Tongue (tissue), 2 donors: Measurements from ENCODE around the gene CDC123. TPM values are rescaled to one million over a fixed set of nuclear protein-coding genes. Genes with fewer than 3 reads are reported as not detected.
"Not testable (repeated sequence)": the region's sequence is repeated elsewhere in the genome, so short reads cannot be mapped to it uniquely, and the experiment has no call there.

Experiments used
- DNase-seq: peaks from one replicate; pipeline ENCODE4 v3.0.0-alpha.2; 2015
- total RNA-seq: library from RNA; depleted of rRNA; stranded (reverse); fragments of >200 nt; gene quantifications from one replicate; pipeline ENCODE4 v1.2.3, GENCODE V29; 2014

CDC123 gene
- total RNA-seq, 1 donor from 2014 or later = 57.7 TPM

DNA sequence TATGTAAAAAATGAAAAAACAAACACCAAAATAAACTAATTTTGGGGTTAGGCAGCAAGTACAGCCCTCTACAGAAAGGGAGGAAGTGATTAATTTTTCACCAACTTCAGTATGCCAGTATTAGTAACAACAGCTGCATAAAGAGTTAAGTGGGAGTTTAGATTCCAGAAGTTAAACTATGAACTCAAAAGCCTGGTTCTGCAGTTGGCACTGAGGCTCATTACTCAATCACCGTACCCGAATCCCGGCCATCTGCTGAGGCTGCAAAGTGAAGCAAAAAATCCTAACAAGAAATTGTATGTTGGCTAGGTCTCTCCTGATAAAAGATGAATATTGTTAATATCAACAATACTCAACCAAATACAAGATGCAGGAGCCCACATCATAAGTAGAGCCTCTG lies 4.3 kb upstream of the CDC123 start:
- peak; percentile 51 for DNase-seq

DNA sequence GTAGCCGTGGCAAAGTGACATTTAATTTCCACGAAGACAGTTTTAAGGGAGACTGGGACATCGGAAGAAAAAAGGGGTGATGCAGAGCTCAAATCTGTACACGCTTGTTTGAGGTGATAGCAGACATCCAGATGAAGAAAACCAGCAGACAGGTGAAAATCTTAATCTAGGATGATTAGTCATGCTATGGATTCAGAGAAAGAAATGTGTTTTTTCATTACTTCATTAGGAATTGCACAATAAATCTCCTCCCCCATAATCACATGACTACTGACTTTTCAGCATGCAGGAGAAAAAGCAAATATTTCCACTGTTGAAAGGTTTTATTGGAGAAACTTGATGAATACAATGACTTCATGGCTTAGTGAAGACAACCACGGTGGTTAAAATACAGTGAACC lies 2.8 kb upstream of the CDC123 start:
- DNase-seq = no peak

DNA sequence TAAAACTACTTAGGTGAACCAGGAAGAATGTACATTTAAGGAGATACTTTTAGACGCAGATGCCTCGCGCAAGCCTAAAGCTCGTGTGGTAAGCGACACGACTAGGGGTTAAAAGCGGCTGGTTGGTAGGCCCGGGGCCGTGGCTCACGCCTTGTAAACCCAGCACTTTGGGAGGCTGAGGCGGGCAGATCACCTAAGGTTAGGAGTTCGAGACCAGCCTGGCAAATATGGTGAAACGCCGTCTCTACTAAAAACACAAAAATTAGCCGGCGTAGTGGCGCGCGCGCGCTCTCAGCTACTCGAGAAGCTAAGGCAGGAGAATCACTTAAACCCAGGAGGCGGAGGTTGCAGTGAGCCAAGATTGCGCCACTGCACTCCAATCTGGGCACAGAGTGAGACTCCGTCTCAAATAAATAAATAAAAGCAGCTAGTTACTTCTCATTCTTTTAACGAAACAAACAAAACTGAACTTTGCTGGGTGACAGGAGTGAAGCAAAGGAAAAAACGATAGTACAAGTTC lies 1.2 kb upstream of the CDC123 start:
- DNase-seq = peak; percentile 26

DNA sequence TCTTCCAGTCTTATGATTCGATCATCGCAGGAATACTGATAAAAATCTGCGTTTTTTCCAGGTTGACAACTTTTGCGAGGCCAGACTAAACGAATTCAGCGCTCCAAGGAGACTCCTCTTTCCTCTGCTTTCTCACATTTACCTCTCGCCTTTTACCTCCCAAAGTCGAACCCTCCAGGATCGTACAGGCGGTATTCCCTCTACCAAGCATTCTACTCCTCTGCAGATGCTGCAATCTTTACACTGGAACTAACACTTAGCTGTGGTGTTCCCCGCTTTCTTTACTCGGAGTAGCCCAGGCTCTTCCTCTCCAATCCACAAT lies 746 bp upstream of the CDC123 start:
- DNase-seq = no peak

DNA sequence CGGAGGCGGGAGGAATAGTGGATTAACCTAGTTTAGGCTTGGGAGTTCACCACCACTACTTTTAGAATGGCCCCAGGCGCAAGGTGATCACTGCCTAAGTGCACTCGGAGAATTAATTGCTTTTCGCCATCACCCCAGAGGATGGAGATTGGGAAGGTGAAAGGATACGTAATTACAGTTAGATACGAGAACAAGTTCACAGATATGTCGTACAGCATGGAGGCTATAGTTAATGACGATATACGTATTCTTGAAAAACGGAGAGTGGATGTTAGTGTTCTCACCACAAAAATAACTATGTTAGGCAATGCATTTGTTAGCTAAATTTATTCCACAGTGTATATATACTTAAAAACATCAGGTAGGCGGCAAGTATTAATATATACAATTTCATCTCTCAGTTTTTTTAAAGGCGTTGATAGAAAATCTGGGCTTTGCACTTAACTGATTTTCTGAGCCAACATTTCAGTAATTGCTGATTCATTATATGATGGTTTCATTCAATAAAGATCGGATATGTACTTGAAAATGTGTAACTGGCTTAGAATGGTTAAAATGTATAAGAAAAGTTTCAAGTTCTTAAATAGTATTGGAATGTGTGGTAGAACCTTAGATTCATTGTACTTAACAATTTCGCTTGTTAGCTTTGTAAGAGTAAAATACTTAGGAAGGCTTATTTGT lies 683 bp downstream of the CDC123 start:
- no peak for DNase-seq

DNA sequence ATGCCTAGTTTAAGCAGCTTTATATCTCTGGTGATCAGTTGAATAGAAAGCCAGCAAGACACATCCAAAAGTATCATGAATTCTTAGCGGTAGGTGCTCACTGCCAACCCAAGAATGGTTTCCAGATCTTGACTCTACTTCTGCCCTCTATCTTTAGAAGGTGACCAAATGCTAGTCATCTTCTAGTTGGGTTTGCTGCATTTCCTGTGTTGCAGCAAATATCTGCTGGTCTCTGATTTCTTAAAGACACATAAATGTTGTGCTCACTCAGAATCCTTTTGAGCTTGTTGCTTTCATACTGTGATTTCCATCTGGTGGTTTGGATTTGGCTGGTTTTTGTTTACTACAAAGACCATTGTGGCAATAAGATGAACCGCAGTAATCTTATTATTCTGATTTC lies 2.2 kb downstream of the CDC123 start:
- no peak for DNase-seq

DNA sequence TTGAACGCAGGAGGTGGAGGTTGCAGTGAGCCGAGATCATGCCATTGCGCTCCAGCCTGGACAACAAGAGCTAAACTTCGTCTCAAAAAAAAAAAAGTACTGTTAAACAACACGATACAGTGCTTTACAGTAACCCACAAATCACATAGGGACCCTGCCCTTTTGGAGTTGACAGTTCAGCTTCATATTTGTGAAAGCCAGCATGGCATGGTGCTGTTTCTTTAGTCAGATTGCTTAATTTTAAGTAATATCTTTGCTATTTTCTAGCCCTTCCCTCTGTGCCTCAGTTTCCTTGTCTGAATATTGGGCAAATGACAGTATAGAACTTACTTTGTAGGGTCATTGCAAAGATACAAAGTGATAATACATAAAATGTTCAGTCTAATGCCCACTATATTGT lies 4.9 kb downstream of the CDC123 start:
- no peak for DNase-seq

DNA sequence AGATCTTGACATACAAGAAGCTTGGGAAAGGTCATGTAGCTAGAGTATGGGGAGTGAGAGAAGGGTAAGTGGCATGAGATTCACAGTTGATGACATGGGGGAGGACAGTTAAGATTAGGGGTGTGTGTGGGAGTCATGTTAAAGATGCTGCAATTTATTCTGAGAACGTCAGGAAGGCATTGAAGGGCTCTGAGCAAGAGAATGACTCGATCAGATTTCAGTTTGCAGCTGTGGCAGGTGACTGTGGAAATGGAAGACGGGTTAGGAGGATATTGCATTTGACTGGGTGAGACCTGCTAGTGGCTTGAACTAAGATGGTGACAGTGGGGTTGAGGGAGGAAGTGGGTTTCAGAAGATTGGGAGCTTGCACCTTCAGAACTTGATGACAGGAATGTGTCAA lies 5.6 kb downstream of the CDC123 start:
- no peak for DNase-seq

DNA sequence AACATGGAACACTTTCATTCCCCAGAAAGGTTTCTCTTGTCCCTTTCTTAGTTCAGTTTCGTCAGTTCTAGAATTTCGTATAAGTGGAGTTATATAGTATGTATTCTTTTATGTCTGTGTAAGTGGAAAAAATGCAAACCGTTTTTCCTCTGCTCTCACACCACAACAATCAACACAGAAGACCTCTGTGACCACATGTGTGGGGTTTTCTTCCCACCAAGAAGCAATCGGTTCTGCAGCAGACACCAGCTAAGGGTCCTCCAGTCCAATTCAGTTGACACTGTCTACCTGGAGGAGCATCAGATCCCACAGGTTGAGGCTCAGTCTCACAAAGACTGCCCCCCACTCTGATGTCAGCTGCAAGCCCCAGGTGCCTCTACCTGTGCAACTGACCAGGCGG lies 6.2 kb downstream of the CDC123 start:
- DNase-seq = no peak

DNA sequence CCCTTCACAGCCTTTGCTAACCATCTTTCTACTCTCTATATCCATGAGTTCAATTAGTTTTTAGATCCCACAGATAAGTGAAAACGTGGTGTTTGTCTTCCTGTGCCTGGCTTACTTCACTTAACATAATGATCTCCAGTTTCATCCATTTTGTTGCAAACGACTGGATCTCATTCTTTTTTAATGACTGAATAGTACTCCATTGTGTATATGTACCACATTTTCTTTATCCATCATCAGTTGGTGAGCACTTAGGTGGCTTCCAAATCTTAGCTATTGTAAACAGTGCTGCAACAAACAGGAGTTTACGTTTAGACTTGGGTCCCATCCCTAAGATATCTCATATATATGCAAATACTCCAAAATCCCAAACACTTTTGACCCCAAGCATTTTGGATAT lies 9.1 kb downstream of the CDC123 start:
- DNase-seq = no peak

DNA sequence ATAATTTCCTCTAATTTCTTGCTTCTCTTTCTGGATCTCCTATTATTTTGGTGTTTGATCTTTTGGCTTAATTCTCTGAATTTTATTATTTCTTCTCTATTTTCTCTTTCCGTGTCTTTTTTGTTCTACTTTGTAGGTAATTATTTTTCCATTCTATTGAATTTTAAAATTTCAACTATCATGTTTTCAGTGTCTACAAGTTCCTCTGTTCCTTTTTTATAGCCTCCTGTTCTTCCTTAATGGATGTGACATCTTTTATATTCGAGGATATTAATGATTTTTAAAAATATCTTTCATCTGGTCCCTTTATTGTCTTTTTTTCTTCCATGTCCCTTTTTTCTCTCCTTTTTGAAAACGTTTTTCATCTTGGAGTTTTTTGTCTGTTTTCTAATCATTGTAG lies 11.1 kb downstream of the CDC123 start:
- no peak for DNase-seq

DNA sequence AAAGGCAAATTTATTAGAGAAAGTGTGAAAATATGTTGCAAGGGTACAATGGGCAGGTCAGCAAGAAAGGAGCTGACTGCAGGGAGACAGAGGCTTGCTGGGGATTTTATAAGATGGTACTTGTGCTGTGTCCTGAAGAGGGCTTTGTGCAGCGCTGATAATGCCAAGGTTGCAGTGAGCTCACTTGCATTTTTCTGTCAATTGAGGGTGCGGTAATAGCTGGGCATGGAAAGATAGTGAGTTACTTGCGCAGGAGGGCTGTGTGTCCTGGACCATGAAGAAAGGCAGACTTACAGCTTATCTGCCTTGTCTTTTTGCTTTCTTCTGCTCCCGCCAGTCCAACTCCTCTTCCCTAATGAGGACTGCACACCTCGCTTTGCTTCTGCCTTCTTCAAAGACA lies 12.5 kb downstream of the CDC123 start:
- no peak for DNase-seq

DNA sequence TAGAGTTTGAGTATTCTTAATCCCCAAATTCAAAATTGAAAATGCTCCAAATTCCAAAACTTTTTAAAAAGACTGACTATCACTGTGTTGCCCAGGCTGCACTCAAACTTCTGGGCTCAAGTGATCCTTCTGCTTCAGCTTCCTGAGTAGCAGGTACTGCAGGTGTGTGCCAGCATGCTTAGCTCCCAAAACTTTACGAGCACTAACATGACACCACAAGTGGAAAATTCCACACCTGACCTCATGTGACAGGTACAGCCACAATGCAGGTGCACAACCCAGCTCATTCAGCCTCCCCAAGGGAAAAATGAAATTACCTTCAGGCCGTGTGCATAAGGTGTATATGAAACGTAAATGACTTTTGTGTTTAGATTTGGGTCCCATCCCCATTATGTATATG lies 16.5 kb downstream of the CDC123 start:
- DNase-seq = no peak

DNA sequence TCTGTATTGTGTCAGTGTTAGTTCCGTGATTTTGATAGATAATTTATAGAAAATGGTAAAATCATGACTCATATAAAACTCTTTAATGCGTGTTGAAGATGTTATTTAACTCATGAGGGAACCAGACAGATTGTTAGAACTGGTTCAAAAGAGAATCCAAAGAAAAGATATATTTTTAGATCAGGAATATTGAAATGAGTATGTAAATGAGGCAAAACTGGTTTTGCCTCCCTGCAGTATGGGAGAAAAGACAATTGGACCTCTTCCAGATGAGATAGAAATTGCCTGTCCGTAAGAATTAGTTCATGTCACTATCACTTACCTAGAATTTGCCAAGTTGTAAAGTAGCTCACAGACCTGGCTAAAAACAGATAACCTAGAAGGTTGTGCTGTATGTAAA lies 17.6 kb downstream of the CDC123 start:
- DNase-seq = no peak

DNA sequence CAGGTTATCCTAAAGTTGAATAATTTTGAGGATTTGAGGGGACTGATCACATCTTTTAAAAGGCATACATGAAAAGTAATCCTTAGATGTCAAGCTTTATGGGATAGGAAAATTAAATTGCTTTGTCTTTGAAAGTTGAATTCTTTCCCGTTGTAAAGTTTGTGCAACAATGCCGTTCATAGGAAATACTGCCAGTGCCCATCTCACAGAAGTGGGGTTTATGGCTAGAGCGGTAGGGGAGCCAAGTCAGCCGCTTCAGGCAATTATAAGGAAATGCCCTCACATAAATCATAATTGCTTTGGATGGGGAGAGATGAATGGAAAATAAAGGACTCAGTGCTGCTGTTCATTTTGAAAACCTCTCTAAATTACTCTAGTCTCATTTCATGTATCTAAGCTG lies 18.1 kb downstream of the CDC123 start:
- no peak for DNase-seq

DNA sequence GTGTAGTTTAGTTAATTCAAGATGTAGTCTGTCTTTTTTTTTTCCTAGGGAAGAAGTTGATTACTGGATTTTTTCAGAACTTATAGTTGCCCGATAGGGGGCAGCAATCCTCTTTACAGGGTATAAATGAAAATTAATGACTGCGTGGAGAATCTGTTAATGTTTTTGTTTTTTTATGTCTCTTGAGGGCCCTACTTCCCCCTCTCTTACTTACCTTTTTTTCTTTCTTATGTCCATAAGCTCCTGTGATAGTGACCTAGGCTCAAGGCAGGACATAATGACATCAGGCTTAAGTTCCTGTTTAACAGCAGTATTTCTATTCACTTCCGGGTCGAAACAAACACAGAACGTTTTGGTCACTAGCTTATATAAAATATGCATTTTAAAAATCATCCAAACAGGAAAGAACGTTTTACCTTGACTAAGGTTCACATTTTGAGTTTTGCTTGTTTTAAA lies 18.8 kb downstream of the CDC123 start:
- peak; percentile 78 for DNase-seq

DNA sequence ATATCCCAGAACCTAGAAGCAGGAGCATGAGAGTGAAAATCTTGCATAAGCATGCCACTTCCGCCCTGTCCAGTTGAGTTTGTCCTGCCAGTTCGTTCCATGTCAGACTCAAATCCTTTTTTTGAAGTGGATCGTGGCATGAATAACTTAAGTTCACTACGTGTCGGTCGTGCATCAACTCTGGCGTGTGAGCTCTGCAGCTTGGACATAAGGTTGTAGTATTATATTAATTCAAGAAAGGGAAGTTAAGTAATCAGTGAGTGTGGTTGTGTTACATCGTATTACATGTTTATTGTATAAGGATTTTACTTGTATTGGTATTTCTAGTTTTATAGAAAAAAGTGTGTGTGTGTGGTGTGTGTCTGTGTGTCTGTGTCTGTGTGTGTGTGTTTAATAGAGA lies 23.0 kb downstream of the CDC123 start:
- no peak for DNase-seq

DNA sequence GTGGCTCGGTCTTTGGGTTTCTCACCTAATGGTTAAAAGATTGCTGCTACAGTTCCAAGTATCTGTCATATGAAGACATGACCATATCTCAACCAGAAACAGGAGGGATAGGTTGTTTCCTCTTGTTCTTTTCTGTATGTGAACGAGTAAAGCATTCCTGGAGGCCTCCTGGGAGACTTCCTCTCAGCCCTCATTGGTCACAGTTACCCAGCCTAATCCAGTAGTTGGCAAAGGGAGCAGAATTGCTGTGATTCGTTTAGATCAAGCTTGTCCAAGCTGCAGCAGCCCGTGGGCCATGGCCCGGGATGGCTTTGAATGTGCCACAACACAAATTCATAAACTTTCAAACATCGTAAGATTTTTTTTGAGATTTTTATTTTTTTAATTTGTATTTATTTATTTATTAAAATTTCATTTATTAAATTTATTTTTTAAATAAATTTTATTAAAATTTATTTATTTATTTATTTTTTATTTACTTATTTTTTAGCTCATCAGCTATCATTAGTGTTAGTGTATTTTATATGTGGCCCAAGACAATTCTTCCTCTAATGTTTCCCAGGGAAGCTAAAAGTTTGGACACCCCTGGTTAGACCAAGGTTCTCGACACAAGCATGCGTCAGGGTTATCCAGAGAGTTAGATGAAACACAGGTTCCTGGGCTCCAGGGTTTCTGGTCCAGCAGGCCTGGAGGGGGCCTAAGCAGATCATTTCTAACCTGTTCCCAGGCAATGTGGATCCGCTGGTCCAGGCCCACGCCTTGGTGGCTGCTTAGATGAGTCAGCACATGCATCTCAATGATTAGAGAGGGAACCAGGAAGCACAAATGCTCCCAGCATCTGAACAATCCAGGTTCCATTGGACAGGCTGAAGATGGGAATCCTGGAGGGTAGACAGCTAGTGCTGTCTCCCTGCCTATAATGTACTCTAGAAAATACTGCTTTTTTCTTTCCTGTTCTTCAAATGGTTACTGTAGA lies 25.6 kb downstream of the CDC123 start:
- peak; percentile 43 for DNase-seq

DNA sequence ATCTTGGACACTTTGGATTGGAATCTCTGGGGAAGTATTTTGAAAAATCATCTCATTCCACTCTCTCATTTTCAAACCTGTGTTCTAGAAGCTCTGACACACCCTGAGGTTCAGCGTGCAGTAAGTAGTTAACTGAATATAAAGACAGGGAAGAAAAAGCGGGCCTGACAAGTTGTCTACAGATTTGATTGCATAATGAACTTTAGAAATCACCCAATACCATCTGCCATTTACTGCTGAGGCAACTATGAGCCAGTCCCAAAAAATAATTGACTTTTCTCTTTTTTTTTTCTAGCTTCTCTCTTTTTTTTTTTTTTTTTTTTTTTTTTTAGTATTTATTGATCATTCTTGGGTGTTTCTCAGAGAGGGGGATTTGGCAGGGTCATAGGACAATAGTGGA lies 29.5 kb downstream of the CDC123 start:
- no peak for DNase-seq

DNA sequence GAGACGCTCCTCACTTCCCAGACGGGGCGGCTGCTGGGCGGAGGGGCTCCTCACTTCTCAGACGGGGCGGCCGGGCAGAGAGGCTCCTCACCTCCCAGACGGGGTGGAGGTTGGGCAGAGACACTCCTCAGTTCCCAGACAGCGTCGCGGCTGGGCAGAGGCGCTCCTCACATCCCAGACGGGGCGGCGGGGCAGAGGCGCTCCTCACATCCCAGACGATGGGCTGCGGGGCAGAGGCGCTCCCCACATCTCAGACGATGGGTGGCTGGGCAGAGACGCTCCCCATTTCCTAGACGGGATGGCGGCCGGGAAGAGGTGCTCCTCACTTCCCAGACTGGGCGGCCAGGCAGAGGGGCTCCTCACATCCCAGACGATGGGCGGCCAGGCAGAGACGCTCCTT lies 30.4 kb downstream of the CDC123 start:
- not testable (repeated sequence) for DNase-seq

DNA sequence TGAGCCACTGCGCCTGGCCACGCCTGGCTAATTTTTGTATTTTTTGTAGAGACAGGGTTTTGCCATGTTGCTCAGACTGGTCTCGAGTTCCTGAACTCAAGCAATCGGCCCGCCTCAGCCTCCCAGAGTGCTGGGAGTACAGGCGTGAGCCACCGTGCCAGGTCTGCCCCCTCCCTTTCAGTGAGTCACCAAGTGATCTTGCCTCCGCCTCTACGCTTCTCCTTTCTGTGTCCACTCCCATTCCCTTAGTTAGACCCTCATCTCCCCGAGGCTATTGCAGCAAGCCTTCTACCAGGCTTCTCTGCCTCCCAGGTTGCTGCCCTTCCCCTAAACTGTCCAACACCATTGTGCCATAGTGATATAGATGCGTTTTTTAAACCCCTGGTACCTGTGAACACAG lies 32.9 kb downstream of the CDC123 start:
- DNase-seq = no peak

DNA sequence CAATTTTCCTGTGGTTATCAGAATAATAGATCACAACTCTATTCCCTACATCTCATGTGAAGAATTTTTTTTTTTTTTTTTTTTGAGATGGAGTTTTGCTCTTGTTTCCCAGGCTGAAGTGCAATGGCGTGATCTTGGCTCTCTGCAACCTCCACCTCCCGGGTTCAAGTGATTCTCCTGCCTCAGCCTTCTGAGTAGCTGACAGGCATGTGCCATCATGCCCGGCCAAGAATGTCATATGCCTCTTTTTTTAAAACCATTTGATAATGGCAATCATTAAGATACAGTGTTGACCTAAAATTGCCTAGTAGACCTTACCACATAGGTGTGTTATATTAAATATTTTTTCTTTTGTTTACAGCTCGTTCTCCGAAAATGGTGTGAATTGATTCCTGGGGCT lies 38.7 kb downstream of the CDC123 start:
- DNase-seq = not testable (repeated sequence)

DNA sequence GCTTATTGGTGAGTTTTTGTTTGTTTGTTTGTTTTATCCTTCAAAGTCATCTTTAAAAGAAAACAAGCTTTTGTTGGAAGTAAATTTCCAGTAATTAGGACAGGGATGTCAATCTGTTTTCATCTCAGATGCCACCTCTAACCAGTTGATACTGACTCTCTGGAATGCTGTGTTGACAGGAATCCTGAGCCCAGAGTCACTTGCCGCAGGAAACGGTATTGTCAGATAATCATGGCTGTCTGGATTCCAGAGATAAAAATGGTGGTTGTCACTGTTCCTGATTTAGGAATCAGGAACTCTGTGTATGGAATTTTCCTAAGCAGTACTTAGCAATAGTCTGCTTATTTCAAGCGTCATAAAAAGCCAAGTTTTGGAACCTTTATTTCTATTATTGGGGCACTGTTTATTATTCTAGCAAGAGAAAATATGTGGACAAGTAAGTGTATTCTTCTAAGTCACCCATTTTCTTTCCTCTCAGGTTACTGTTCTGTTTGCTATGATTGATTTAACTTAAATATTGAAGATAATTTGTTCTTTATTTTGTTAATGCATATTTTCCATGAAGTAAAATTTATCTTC lies 39.2 kb downstream of the CDC123 start:
- DNase-seq = no peak
